ENCODE measurements around the gene BTBD7.
A peak's percentile ranks its signal among the peaks of the same experiment; 100 is the strongest.

The BTBD7 gene

DNA sequence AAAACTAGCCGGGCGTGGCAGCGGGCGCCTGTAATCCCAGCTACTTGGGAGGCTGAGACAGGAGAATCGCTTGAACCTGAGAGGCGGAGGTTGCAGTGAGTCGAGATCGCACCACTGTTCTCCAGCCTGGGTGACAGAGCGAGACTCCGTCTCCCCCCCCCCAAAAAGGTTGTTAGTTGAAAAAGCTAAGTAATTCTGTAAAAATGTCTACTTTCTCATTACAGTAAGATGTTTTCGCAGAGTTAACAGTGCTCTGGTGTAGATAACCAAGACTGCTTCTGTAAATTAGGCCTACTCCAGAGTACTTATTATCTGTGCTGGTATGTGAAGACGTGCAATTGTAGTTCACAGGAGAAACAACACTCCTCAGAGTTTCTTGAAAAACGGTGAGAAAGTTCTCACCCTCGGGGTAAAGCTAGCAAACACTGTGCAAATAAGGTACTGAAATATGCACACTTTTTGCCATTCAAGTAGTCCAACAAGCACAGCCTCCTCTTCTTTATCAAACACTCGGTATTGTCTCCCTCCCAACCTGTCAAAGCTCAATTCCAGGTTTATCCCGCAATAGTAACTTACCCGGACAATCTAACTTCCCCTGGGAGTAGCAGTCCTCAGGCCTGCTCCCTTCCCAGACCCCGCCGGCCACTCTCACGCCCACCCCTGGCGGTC lies 974 bp downstream of the BTBD7 start:
- in situ Hi-C loops (cut with HindIII; ENCODE audit: low pct_ligation_motif_present, low pct_unique_long_range_greater_than_20kb, low sequenced_read_pairs) = no loop called here
- DNase-seq = peak; percentile 8

DNA sequence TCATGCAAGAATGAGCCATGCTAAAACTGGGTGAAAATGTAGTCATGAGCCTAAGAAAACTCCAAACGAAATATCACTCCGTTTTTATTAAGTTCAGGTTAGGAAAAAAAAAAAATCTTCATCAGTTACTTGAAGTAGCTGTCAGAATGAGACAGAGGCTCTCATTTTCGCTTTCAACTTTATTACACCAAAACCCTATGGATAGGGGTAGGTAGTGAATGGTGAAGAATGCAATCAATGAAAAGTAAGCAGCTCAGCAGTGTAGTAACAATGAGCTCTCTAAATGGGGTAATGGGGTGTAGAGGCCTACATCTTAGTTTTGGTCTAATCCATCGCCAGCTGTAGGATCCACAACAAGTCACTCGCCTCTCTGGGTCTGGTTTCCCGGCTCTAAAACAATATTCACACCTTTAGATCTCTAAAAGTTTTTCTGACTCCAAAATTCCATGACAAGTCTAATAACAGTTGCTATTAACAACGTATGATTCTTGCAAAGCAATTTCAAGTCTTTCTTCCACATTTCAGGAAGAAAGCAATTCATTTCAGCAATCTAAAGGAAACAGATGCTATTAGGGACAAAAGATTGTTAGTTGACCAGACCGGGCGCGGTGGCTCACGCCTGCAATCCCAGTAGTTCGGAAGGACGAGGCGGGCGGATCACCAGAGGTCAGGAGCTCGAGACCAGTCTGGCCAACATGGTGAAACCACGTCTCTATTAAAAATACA lies 1.7 kb downstream of the BTBD7 start:
- in situ Hi-C loops (cut with HindIII; ENCODE audit: low pct_ligation_motif_present, low pct_unique_long_range_greater_than_20kb, low sequenced_read_pairs) = no loop called here
- DNase-seq = peak; percentile 35

DNA sequence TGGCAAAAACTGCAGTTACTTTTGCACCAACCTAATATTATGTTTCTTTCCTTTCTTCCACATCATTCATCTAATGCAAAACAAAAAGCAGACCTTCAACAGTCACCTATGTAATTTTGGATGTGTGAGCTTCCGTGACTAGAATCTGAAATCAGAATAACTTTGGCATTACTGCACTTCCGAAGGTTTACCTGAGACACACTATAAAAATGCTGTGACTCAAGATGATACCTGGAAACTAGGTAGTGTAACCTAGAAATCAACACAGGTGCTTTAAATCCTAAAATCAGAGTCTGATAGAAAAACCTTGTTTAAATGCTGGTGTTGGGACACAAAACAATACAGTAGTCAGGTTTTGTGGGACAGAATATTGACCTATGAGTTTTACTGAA lies 2.2 kb downstream of the BTBD7 start:
- no peak for DNase-seq
- in situ Hi-C loops (cut with HindIII; ENCODE audit: low pct_ligation_motif_present, low pct_unique_long_range_greater_than_20kb, low sequenced_read_pairs) = no loop called here

DNA sequence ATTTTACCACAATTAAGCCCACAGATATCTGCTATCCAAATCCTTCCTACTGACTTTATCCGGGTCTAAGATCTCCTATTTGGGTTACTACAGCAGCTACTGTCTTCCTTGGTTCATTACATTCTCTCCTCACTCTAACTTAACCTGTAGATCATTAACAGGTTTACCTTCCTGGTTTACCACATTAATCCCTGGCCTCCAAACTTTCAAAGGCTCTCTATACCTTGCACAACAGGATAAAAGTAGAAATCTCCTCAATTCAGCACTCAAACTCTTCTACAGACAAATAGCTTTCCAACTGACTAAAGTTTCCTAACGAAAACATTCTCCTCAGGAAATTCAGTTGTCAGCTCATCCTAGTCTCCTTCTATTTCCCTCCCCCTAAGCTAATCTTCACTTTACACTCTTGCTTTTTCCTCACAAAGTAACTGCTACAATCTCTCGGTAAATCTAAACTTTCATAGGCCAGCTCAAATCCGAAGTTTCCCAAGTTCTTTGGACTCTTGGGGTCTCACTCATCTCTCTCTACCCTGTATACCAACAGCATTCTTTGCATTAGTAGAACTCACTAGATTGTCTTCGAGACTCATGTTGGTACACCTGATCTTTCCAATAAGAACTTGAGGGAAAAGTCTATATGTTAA lies 2.7 kb downstream of the BTBD7 start:
- peak; percentile 50 for DNase-seq
- in situ Hi-C loops (cut with HindIII; ENCODE audit: low pct_ligation_motif_present, low pct_unique_long_range_greater_than_20kb, low sequenced_read_pairs) = no loop called here

DNA sequence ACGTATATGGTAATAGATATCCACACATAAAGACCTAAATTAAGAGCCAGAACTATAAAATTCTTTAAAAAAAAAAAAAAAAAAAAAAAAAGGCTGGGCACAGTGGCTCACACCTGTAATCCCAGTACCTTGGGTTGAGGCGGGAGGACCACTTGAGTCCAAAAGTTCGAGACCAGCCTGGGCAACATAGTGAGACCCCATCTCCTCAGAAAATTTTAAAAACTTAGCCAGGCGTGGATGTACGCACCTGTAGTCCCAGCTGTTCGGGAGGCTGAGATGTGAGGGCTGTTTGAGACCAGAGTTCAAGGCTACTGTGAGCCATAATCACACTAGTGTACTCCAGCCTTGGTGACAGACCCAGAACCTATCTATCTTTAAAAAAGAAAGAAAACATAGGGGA lies 4.3 kb downstream of the BTBD7 start:
- no peak for DNase-seq
- in situ Hi-C loops (cut with HindIII; ENCODE audit: low pct_ligation_motif_present, low pct_unique_long_range_greater_than_20kb, low sequenced_read_pairs) = no loop called here

DNA sequence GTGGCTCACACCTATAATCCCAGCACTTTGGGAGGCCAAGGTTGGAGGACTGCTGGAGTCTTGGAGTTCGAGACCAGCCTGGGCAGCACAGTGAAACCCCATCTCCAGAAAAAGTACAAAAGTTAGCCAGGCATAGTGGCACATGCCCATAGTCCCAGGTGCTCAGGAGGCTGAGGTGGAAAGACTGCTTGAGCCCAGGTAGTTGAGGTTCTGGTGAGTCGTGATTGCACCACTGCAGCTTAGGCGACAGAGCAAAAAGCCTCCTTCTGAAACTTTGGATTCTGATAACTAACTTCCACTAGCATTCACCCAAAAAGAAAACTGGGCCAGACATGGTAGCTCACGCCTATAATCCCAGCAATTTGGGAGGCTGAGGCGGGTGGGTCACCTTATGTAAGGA lies 6.6 kb downstream of the BTBD7 start:
- in situ Hi-C loops (cut with HindIII; ENCODE audit: low pct_ligation_motif_present, low pct_unique_long_range_greater_than_20kb, low sequenced_read_pairs) = no loop called here
- no peak for DNase-seq

DNA sequence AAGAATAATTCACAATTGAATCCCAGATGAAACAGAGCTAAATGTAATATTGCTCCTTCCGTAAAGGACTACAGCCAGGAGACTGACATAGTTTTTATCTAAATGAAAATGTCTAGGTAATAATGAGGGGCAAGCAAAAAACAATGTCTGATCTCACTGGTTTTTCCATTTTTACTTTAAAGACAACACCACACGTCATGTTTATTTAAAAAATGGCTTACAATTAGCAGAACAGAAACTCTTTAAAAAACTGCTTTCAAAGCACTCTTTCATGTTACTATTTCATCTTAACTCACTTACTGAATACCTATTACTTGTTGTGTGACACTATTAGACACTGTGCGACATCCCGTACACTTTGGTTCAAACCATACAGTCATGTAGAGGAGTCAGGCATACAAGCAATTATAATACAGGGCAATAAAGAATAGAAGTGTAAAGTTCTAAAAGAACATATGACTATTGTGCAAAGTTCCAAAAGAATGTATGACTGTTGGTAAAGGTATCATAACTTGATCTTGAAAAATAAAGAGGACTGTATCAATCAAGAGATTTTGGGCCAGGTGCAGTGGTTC lies 9.1 kb downstream of the BTBD7 start:
- no peak for DNase-seq
- in situ Hi-C loops (cut with HindIII; ENCODE audit: low pct_ligation_motif_present, low pct_unique_long_range_greater_than_20kb, low sequenced_read_pairs) = no loop called here

DNA sequence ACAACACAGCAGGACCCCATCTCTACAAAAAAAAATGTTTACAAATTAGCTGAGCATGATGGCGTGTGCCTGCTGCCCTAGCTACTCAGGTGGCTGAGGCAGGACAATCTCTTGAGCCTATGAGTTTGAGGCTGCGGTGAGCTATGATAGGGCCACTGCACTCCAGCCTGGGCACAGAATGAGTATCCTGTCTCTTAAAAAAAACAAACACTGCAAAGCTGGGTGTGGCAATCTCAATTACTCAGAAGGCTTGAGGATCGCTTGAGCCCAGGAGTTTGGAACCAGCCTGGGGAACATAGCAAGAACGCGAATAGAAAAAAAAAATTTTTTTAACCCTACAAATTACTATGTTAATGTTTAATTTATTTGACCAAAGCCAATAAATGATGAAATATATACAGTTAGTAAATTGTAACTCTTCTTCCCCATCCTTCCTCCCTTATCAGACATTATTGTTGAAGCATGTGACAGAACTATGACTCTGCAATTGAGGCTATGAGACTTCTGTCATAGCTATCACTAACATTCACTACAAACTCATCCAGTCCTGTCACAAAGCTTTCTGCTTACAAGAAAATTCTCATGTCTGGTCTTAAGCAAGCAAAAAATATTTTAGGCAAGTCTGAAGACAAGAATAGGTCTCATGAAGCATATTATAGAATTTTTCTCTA lies 9.8 kb downstream of the BTBD7 start:
- DNase-seq = no peak
- in situ Hi-C loops (cut with HindIII; ENCODE audit: low pct_ligation_motif_present, low pct_unique_long_range_greater_than_20kb, low sequenced_read_pairs) = no loop called here

DNA sequence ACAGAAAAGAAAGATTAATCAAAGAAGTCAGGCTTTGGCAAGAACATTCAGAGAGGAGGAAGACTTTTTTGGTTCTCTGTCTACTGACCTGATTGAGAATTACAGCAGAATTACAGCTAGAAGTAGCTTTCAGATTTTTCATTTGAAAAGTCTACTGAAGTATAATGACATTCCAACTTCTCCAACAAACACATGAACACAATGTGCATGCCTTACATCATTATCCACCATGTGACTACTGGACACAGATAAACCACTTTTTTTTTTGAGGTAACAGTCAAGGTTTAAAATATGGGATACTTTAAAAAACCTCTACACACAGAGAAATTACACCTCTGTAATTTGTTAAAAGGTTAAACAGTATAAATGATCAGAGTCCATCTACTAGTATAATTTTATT lies 12.3 kb downstream of the BTBD7 start:
- no peak for DNase-seq
- in situ Hi-C loops (cut with HindIII; ENCODE audit: low pct_ligation_motif_present, low pct_unique_long_range_greater_than_20kb, low sequenced_read_pairs) = no loop called here

DNA sequence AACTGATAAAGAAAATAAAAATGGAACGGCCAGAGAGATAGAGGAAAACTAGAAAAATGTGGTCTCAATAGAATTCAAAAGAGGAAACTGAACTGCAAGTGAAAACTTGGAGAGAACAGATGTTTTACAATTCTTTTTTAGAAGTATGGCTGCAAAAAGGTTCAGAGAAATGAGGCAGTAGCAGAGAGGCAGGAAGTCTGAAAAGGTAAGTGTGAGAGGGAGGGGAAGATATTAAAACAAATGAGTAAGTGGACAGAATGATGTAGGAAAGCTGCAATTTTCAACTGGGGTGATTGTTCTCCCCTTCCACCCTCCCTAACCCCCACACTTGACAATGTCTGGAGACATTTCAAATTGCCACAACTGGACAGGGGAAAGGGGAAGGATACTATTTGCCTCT lies 12.9 kb downstream of the BTBD7 start:
- peak; percentile 7 for DNase-seq
- in situ Hi-C loops (cut with HindIII; ENCODE audit: low pct_ligation_motif_present, low pct_unique_long_range_greater_than_20kb, low sequenced_read_pairs) = no loop called here

DNA sequence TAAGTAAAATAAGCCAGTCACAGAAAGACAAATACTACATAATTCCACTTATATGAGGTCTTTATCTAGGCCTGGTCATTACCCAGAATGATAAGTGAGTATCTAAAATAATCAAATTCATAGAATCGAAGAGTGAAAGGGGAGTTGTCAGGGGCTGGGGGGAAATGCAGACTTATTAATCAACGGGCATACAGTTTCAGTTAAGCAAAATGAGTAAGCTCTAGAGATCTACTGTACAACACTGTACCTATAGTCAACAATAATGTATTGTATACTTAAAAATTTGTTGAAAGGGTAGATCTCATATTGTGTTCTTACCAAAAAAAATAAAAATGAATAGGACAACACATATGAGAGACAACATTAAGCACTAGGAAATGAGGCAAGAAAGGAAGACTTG lies 13.3 kb downstream of the BTBD7 start:
- in situ Hi-C loops (cut with HindIII; ENCODE audit: low pct_ligation_motif_present, low pct_unique_long_range_greater_than_20kb, low sequenced_read_pairs) = no loop called here
- DNase-seq = no peak

DNA sequence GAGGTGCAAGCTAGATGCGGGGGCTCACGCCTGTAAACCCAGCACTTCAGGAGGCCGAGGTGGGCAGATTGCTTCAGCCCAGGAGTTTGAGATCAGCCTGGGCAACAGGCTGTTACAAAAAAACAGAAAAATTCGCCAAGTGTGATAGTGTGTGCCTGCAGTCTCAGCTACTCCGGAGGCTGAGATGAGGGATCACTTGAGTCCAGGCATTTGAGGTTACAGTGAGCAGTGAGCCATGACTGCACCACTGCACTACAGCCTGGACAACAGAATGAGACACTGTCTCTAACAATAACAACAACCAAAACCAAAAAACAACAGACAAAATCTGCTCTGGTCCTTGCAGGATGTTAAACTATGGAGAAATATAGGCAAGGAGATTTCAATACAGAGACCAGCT lies 13.9 kb downstream of the BTBD7 start:
- in situ Hi-C loops (cut with HindIII; ENCODE audit: low pct_ligation_motif_present, low pct_unique_long_range_greater_than_20kb, low sequenced_read_pairs) = no loop called here
- peak; percentile 68 for DNase-seq

DNA sequence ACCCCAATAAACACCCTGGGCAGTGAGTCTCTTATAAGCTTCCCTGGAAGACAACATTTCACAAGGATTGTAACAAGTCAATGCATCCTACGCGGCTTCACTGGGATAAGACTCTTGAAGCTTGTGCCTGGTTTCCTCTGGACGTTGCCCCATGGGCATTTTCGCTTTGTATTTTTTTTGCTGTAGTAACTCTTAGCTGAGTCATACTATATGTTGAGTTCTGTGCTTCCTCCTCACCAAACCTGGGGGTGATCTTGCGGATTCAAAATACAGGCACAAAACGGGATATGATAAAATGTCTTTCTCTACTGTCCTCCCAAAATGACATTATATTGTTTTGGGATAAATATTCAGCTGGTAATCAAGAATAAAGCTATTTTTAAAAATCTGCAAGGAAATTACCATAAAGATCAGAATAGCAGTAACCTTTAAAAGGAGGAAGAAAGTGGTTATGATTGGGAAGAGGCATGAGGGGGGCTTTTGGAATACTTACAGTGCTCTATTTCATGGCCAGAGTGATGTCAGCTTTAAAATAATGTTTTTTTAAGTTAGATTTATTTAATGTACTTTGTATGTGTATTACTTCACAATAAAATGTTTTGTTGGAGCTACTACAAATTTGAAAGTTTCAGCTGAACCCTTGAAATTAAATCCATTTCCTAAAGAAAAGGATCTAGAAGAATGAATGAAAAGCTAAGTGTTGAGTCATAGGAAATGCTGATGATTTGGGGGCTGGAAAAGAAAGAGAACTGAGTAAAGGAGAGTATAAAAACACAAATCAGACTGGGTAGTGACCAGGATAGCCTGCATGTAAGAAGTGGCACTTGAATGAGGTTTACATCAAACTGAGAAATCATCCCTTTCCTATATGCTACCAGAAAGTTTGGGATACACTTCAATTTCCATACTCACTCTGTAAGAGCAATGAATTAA lies 14.7 kb downstream of the BTBD7 start:
- peak; percentile 69 for DNase-seq
- in situ Hi-C loops (cut with HindIII; ENCODE audit: low pct_ligation_motif_present, low pct_unique_long_range_greater_than_20kb, low sequenced_read_pairs) = no loop called here

DNA sequence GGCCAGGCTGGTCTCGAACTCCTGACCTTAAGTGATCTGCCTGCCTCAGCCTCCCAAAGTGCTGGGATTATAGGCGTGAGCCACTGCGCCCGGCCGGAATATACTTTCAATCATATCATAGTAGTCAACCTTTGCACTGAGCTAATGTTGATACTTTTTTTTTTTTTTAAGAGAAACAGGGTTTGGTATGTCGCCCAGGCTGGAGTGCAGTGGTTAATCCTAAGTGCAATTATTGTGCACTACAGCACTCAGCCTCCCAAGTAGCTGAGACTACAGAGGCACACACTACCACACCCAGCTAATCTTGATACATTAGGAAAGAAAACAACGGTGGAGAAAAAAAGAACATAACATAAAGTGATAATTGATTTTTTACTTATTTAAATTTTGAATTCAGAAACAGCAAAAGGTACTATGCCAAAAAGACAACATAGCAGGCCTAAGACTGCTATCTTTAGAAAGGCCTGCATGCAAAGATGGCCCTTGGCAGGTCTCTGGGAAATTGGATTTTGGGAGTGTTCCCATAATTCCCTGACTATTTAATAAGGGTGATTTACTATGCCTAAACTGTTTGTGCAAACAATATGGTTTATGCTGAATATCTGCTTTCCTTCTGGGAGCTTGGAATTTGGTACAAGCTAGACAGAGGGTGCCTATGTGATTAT lies 15.5 kb downstream of the BTBD7 start:
- no peak for DNase-seq
- in situ Hi-C loops (cut with HindIII; ENCODE audit: low pct_ligation_motif_present, low pct_unique_long_range_greater_than_20kb, low sequenced_read_pairs) = no loop called here

DNA sequence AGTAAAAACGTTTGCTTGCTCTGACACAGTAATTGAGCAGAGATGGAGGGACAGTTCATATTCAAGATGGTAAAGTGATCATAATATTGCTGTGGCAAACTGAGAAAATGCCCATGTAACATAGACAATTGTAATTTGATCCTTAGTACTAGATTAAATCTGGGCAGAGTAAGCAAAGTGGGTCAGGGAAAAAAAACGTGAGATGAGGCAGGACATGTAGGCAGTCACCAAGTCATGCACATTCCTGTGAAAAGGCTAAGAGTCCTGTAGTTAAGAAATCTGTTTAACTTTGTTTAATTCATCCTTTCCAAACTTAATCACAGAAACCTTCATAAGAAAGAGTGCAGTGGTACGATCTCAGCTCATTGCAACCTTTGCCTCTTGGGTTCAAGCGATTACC lies 16.1 kb downstream of the BTBD7 start:
- no peak for DNase-seq
- in situ Hi-C loops (cut with HindIII; ENCODE audit: low pct_ligation_motif_present, low pct_unique_long_range_greater_than_20kb, low sequenced_read_pairs) = no loop called here

DNA sequence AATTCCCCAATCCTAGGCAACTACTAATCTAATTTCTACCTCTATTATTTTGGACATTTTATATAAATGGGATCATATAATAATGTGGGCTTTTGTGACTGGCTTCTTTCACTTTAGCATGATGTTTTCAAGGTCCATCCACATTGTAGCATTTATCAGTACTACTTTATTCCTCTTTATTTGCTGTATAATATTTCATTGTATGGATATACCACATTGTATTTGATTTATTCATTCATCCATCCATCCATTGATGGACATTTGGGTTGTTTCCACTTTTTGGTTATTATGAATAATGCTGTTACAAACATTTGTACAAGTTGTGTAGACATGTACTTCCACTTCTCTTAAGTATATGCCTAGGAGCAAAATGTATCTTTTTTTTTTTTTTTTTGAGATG lies 17.3 kb downstream of the BTBD7 start:
- in situ Hi-C loops (cut with HindIII; ENCODE audit: low pct_ligation_motif_present, low pct_unique_long_range_greater_than_20kb, low sequenced_read_pairs) = no loop called here
- no peak for DNase-seq

DNA sequence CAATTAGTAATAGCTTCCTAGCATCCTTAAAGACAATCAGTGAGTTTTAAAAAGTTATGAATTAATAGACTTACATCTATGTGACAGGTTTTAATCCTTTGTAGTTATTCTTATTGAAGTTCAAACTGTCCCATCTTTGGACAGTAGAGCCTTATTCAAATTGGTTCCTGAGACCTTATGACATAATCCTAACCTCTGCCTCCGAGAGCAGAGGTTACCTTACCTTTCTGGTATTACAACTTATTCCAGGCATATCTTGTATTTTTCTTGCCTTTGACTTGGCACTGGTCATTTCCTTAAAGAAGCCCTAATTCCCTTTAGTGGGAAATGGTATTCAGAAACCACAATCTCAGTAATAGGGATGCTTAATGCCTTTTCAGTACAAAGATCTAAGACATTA lies 21.8 kb downstream of the BTBD7 start:
- no peak for DNase-seq
- in situ Hi-C loops (cut with HindIII; ENCODE audit: low pct_ligation_motif_present, low pct_unique_long_range_greater_than_20kb, low sequenced_read_pairs) = no loop called here
